ENCODE results near the gene FNBP1.
A peak's percentile ranks its signal among the peaks of the same experiment; 100 is the strongest.

FNBP1 gene

GRCh38 chr9:129875687-129876395, 167.1 kb downstream of the FNBP1 start:
- no peak for DNase-seq (ENCODE audit: low read depth in 2 of 2)

- DNase-seq (ENCODE audit: low read depth in 2 of 2), result no peak
These were observed 167.8 kb downstream of the FNBP1 start for GRCh38 chr9:129875181-129875611.

- no peak for DNase-seq (ENCODE audit: low read depth in 2 of 2)
These were observed 168.5 kb downstream of the FNBP1 start for GRCh38 chr9:129874261-129875101.

- no peak for DNase-seq (ENCODE audit: low read depth in 2 of 2)
These were observed 169.3 kb downstream of the FNBP1 start for GRCh38 chr9:129873563-129874190.

- no peak for DNase-seq (ENCODE audit: low read depth in 2 of 2)
These were observed 171.9 kb downstream of the FNBP1 start for GRCh38 chr9:129871046-129871445.

- DNase-seq (ENCODE audit: low read depth in 2 of 2), result no peak
These were observed 173.1 kb downstream of the FNBP1 start for GRCh38 chr9:129869585-129870501.

- DNase-seq (ENCODE audit: low read depth in 2 of 2), result peak; percentile 76 to 81
These were observed 174.0 kb downstream of the FNBP1 start for GRCh38 chr9:129868872-129869486.

GRCh38 chr9:129868023-129868871, 174.7 kb downstream of the FNBP1 start:
- DNase-seq (ENCODE audit: low read depth in 2 of 2), result no peak

GRCh38 chr9:129867136-129868022, 175.6 kb downstream of the FNBP1 start:
- no peak for DNase-seq (ENCODE audit: low read depth in 2 of 2)

- no peak for DNase-seq (ENCODE audit: low read depth in 2 of 2)
These were observed 176.4 kb downstream of the FNBP1 start for GRCh38 chr9:129866394-129867135.

GRCh38 chr9:129865668-129866320, 177.2 kb downstream of the FNBP1 start:
- DNase-seq (ENCODE audit: low read depth in 2 of 2), result no peak

GRCh38 chr9:129864991-129865647, 177.9 kb downstream of the FNBP1 start:
- no peak for DNase-seq (ENCODE audit: low read depth in 2 of 2)

- peak in 1 of 2 donors; percentile 55 for DNase-seq (ENCODE audit: low read depth in 2 of 2)
These were observed 179.8 kb downstream of the FNBP1 start for GRCh38 chr9:129863059-129863690.

- no peak for DNase-seq (ENCODE audit: low read depth in 2 of 2)
These were observed 181.6 kb downstream of the FNBP1 start for GRCh38 chr9:129861447-129861827.

GRCh38 chr9:129860653-129861446, 182.1 kb downstream of the FNBP1 start:
- DNase-seq (ENCODE audit: low read depth in 2 of 2), result no peak

Data from stimulated activated CD4-positive, alpha-beta T cell treated with anti-CD3 and anti-CD28 coated beads, Interleukin-15, amount 100 ng/mL, for 48 hours (primary cell).